Measurements from ENCODE around the gene MOCOS.

The MOCOS gene

GRCh38 chr18:36296650-36297416 lies 109.5 kb downstream of the MOCOS start (continued):
- TF ChIP-seq ZNF26 (tag by site-specific recombination; IDR thresholded peaks at IDR 0.05) (no peak), ZBTB11 (tag by site-specific recombination; conservative IDR thresholded peaks at IDR 0.05; ENCODE audit: low read depth) (no peak), ZNF610 (tag by site-specific recombination; IDR thresholded peaks at IDR 0.05; ENCODE audit: borderline replicate concordance) (peak; percentile 88), ZNF521 (tag by site-specific recombination; IDR thresholded peaks at IDR 0.05) (no peak), ZNF626 (tag by site-specific recombination; IDR thresholded peaks at IDR 0.05) (no peak), EGR2 (tag by site-specific recombination; IDR thresholded peaks at IDR 0.05; ENCODE audit: low read depth) (peak; percentile 7; the same call in 1 of the 2 replicates), GLIS2 (tag by site-specific recombination; IDR thresholded peaks at IDR 0.05) (peak; percentile 71), HOXA7 (CRISPR knock-in tag; IDR thresholded peaks at IDR 0.05; ENCODE audit: borderline replicate concordance) (no peak), IKZF3 (tag by site-specific recombination; IDR thresholded peaks at IDR 0.05) (peak; percentile 67), ZNF560 (tag by site-specific recombination; IDR thresholded peaks at IDR 0.05; ENCODE audit: borderline replicate concordance) (no peak), ZXDB (tag by site-specific recombination; IDR thresholded peaks at IDR 0.05) (peak; percentile 66; the same call in 1 of the 2 replicates), ZNF311 (tag by site-specific recombination; IDR thresholded peaks at IDR 0.05; ENCODE audit: borderline replicate concordance) (no peak), PATZ1 (tag by site-specific recombination; IDR thresholded peaks at IDR 0.05) (peak; percentile 45; the same call in 1 of the 2 replicates), OVOL3 (tag by site-specific recombination; IDR thresholded peaks at IDR 0.05) (no peak), SP2 (tag by site-specific recombination; IDR thresholded peaks at IDR 0.05) (peak; percentile 59), ZBTB44 (tag by site-specific recombination; IDR thresholded peaks at IDR 0.05) (no peak), ZNF777 (tag by site-specific recombination; IDR thresholded peaks at IDR 0.05; ENCODE audit: borderline replicate concordance) (no peak), ZNF561 (tag by site-specific recombination; IDR thresholded peaks at IDR 0.05; ENCODE audit: borderline replicate concordance) (no peak), ZNF16 (tag by site-specific recombination; IDR thresholded peaks at IDR 0.05; ENCODE audit: low read depth) (no peak), ZBTB26 (tag by site-specific recombination; optimal IDR thresholded peaks at IDR 0.05) (peak; percentile 27), ZNF398 (tag by site-specific recombination; IDR thresholded peaks at IDR 0.05) (peak; percentile 16; the same call in 1 of the 2 replicates), ZNF184 (tag by site-specific recombination; IDR thresholded peaks at IDR 0.05) (no peak), PRDM1 (tag by site-specific recombination; IDR thresholded peaks at IDR 0.05) (peak; percentile 29; the same call in 1 of the 2 replicates), CTCF (tag by site-specific recombination; IDR thresholded peaks at IDR 0.05) (peak; percentile 79), BCL11A (tag by site-specific recombination; IDR thresholded peaks at IDR 0.05; ENCODE audit: low read depth) (no peak)
